Measurements from ENCODE around the gene ZBTB18.

Gene ZBTB18

DNA sequence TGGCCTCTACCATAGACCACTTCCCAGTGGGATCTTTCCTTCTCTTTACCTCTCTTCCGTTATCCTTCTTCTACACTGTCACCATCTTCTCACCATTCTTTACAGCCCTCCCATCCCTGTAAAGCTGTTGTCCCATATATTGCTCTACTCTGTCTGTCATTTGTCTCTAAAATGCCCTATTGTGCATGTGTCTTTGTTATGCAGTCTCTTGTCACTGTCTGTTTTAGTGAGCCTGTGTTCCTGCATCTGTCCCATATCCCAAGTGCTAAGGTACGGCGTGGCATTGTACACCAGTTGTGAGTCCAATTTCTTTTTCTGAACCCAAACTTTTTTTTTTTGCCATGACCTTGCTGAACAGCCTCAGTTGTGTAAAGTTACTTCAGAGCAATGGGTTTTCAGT is 8.8 kb upstream of the ZBTB18 start:
- FAIRE-seq: no peak

DNA sequence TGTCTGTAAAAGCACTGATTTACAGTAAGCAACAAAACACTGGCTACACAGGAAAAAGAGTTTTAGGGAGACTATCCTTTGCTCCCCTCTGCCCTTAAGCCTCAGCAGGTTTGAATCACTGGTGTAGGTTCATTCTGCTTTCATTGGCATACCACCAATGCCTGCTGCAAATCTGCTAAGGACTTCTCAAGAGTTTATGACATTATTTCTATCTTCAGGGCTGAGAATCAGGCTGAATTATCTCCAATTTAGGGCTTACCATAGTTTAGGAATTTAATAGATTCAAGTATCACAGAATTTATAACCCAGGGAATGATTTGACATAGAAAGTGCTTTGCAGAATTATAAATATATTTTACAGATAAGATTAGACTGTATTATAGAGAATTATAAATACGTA is 6.7 kb upstream of the ZBTB18 start:
- FAIRE-seq: no peak

DNA sequence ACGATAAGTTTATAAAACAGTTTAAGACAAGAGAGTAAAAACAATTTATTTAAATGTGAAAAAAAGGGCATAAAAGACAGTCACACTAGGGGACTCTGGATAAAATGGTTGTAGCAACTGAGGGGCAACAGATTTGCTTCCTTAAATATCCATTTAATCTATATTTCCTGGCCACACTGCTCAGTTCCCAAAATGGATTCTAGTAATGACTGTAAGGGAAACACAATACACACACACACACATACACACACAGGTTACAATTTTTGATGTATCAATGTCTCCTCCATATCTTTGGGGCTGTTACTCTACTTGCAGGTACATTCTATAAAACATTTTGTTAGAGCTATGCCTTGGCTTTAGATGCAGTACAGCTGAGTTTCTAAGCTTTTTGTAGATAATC is 4.8 kb upstream of the ZBTB18 start:
- FAIRE-seq: peak; percentile 73

DNA sequence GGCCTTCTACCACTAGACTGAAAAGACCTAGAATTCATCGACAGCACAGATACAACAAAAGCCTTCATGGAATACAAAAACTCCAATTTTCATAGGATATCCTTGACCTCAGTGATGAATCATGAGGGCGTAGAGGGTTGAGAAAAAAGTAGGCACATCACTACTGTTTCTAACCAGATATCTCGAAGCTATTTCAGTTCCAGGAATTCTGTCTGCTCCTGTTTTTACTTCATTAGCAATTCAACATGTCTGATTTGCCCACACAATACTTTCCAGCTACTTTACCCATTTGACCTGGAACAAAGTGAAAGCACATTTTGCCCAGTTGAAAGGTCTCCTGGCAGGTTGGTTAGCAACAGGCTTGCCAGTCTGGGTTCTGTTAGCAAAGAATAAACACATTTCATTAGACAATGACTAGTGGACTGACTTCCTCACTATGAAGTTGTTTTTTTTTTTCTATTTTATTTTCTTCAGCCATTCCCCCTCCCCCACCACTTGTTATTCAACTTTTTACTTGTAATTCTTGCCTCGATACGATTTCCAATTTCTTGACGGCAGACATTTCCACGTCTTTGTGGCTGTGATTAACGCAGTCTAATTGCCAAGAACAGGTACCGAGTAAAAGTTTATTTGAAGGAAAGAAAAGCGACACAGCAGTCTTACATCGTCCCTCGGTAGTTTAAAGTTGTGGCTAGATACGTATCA is 4.0 kb upstream of the ZBTB18 start:
- FAIRE-seq: no peak

DNA sequence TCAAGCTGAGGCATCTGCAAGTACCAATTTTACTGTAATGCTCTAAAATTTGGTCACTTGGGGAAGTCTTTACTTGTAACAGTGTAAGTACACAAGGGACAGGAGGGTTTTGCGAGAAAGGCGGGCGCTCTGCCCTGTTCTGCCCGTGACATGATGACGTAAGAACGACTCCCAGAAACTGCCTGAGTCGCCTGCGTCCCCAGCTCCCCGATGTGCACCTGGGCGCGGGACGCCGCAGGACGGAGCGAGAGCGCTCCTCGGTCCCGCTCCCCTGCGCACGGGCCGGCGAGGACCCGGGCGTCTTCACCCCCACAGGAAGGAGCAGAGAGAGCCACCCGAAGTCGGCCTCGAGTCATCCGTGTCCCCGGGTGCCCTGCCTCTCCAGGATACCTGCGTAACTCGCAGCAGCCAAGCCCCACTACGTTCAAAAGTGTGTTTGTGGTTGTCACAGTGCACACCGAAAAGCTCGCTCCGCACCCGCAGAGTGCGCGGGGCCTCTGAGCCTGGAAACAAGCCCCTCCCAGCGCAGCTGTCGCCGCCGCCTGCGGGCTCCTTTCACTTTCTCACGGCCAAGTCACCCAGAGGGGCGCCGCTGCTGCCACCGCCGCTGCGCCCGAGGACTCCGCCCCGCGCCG is 3.3 kb upstream of the ZBTB18 start:
- no peak for FAIRE-seq

DNA sequence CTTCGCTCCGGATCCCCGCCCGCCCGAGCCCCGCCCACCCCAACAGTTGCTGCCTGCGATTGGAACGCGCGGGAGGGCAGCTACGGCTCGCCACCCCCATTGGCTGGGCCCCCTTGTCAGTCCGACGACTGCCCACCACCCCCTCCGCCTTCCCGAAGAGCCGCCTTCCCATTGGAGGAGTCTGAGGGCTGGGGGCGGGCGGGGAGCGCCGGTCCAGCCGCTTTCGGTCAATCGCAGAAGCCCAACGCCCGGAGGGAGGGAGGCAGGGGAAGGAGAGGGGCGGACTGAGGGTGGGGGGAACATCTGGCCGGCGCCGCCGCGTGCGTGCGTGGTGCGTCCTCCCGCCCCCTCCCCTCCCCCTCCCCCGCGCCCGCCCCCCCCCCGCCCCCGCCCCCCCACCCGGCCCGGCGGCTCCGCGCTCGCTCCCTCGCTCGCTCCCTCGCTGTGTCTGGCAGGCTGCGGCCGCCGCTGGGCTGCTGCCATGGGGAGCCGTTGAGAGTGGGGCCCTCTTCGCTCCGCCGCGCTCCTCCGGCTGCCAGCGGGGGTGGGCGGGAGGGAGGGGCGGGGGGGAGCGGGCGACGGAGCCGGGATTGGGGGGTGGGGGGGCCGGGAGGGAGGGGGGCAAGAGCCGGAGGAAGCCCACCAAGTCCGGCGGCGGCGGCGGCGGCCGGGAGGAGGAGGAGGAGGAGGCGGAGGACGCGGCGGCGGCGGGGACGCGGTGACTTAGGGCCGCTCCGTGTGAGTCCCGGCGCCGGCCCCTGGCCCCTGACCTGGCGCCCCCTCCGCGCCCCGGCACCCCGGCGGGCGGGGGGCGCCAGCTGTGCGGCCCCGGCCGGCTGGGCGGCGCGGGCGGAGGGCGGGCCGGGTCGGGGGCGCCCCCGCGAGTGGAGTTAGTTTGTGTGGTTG is 2.6 kb upstream of the ZBTB18 start:
- FAIRE-seq: no peak

DNA sequence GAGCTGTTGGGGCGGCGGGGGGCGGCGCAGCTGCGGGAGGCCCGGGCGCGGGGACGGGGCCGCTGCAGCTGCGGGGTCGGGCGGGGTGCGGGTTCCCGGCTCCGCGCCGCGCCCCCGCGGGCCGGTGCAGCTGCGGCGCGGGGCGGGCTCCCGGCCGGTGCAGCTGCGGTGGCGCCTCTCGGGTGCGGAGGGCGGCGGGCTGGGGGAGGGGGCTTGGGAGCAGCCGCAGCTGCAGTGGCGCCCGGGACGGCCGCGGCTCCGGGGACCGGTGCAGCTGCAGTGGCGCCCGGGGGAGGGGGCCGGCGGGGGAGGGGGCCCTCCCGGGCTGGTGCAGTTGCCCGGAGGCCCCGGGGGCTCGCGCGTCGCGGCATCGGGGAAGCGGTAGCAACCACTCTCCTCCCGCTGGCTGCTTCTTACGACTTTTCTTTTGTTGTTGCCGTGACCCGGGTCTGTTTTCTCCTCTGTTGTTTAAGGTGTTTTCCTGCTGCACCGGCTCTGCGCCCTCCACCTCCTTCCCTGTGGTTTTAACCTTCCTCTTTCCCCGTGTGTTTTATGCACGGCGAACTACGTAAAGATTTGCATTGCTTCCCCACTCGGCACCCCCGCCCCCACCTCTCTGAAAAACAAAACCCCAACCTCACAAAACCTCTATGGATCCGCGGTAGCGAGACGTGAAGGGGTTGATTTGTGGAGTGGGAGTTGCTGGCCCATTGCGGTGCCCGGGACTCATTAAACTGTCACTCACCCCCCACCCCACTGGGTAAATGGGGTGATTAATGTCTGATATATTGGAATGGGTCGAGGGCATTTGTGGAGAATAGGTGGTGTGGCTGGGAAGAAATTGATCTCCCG is 1.7 kb upstream of the ZBTB18 start:
- no peak for FAIRE-seq

DNA sequence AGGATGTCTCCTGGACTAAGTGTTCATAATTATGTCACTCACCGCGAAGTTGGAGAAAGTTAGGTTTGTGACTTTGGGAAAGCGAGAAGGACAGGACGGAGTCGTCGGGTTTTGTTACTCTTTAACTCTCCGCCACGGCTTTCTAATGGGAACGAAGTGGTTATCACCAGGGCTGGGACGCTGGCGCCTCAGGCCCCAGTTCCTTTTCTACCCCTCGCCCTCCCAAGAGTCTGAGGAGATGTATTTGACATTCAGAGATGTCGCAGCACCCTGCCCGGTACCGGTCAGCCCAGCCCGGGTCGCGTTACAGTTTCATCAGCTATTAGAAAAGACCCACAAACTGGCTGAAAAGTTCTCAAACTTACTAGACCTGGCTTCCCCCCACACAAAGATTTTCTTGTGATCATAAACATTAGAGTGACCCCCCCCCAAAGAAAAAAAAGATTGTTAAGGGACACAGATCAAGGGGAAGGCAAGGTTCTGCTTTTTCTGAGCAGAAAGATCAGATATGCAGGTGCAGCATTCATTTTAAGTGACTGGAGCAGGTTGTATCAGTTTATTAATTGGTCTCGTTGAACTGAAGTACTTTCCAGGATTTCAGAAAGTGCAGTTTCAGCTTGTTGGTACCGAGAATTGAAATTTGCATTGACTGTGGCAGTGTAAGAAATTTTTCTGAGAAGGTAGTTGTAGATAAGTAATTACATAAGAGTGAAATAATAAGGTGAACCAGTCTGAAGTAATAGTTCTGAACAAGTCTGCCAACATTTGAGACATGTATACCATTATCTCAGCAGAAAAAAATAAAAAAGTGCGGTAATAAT is 859 bp upstream of the ZBTB18 start:
- FAIRE-seq: no peak

DNA sequence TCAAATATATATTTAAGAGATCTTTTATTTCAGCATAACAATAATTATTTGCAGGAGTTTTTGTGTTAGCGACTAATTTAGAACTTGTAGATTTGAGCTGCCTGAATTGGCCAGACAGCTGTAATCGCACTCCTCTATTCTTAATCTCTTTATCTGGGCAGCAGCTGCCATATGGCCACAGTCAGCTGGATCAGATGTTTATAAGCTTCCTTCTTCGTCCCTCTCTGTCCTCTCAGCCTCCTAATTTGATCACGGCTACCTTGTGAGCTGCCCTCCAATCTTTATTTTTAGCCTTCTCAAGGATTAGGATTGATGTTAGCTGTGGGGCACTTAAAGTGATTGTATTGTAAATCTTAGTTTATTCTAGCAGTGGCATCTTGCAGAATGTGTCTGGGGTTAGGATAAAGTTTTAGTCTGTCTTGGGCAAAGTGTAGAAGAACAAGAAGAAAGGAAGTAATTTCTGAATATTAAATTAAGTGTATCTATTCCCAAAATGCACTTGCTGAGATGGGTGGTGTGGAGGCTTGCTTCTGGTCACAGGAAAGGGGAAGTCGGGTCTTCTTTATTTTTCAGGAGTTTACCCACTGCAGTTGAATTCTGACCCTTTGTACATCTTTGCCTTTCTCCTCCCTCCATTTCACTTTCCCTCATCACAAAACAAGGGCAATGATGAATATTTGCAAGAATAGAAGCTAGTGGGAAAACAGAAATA is 1.1 kb downstream of the ZBTB18 start:
- FAIRE-seq: no peak

DNA sequence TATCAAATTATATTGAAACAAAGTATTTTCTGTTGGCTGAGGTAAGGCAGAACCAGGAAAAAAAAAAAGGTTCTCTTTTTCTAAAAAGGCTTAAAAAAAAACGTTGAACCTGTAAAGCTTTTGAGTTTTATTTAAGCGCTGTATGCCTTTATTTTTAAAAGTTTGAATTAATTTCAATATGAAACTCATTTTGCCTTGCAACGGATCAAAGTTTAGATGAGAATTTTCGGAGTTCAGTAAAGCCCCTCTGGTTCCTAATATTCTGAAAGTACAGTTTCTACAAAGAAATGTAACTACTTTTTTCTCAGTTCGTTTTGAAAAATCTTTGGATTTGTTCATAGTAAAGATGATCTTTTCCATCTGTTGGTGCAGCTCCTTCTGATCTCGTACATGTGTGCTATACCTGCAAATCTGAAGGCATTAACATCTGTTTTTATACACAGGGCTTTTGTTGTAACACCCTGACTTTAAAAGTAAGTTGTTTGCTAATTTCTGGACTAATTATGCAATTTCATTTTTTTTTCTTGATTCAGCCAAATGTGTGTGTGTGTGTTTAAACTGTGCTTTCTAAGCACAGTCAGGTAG is 1.7 kb downstream of the ZBTB18 start:
- FAIRE-seq: no peak

DNA sequence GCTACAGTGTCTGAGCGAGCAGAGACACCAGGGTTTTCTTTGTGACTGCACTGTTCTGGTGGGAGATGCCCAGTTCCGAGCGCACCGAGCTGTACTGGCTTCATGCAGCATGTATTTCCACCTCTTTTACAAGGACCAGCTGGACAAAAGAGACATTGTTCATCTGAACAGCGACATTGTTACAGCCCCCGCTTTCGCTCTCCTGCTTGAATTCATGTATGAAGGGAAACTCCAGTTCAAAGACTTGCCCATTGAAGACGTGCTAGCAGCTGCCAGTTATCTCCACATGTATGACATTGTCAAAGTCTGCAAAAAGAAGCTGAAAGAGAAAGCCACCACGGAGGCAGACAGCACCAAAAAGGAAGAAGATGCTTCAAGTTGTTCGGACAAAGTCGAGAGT is 2.7 kb downstream of the ZBTB18 start:
- FAIRE-seq: no peak

DNA sequence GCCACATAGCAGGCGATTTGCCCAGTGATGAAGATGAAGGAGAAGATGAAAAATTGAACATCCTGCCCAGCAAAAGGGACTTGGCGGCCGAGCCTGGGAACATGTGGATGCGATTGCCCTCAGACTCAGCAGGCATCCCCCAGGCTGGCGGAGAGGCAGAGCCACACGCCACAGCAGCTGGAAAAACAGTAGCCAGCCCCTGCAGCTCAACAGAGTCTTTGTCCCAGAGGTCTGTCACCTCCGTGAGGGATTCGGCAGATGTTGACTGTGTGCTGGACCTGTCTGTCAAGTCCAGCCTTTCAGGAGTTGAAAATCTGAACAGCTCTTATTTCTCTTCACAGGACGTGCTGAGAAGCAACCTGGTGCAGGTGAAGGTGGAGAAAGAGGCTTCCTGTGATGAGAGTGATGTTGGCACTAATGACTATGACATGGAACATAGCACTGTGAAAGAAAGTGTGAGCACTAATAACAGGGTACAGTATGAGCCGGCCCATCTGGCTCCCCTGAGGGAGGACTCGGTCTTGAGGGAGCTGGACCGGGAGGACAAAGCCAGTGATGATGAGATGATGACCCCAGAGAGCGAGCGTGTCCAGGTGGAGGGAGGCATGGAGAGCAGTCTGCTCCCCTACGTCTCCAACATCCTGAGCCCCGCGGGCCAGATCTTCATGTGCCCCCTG is 3.3 kb downstream of the ZBTB18 start:
- FAIRE-seq: no peak

DNA sequence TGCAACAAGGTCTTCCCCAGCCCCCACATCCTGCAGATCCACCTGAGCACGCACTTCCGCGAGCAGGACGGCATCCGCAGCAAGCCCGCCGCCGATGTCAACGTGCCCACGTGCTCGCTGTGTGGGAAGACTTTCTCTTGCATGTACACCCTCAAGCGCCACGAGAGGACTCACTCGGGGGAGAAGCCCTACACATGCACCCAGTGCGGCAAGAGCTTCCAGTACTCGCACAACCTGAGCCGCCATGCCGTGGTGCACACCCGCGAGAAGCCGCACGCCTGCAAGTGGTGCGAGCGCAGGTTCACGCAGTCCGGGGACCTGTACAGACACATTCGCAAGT is 3.8 kb downstream of the ZBTB18 start:
- FAIRE-seq: no peak

DNA sequence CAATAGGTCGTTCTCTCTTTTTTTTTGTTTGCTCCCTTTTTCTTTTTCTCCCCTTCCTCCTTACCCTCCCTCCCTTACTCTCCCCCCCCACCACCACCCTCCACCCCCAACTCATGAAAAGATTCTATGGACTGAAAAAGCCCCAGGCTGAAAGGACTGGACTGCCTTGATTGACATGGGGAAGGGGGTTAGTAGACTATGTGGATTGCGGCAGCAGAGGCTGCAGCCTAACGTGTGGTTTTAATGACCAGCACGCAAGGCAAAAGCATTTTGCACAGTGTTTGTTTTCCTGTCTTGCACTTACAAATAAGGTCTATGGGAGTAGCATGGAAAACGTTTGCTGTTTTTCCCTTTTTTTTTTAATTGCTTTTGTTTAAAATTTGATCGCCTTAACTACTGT is 5.5 kb downstream of the ZBTB18 start:
- FAIRE-seq: no peak

DNA sequence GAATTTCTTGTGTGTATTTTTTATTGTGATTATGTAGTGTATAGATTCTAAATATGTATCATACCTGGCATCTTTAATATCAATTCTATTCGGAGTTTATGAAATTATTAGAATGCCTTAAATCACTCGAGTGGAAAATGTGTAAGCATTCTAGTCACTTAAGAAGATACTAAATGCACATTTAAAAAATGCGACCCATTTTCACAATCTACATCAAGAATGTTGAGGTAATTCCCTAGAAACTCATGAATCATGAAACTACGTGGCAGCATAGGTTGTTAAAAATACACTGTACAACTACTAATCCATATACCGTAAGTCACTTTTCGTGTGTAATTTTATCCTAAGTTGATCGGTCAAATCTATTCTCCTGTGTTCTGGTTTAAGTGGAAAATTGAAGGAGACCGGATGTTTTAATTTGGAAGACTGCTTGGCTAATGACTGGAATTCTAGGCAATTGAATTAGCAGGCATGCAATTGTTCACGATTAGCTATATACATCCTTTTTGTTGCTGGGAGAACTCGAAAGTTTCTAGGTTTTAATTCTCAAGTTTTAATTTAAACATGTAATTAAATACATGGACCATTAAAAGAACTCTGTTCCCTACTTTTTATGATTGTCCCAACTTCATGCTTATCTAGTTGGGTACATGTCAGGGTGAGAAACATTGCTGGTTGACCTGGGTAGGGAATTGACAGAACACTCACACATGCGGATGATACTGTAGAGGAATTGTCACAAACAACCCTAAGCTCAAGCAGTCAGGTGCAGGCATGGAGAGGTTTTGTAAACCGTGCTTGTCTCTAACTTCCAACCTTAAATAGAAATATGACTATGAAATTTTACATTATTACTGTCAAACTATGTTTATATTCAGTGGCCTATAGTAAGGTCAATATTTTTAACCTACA is 6.6 kb downstream of the ZBTB18 start:
- FAIRE-seq: no peak

DNA sequence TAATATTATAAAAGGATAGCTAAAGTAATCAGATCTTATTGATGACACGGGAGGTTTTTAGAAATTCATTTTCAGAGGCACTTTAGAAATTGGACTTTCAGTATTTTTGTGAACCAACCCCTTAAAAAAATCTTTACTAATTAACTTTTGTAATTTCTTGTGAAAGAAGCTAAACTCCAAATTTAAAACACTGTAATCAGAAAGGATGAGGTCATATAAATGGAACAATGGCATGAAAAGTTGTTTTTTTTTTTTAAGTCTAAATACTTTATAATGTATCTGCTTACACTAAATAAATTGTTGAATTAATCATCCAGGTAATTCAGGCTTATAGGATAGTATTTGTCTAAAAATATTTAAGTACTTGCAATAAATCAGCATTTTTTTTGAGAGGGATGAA is 9.0 kb downstream of the ZBTB18 start:
- no peak for FAIRE-seq

DNA sequence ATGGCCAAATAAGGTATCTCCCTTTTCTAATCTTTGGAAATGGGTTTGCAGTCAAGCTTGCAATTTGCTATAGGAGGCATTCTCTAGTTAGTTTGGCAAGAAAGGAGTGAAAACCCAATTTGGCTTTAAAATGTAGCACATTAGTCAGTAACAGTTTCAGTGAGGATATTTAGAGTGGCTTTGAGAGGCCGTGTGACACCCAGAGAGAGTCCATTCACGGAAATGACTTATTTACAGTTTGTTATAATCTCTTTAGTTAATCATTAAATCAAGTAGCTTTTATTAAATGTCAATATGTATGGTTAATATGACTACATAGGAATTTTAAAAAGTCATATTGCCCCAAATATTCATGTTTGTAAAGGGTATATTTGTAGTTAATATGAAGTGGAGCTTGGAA is 9.6 kb downstream of the ZBTB18 start:
- FAIRE-seq: no peak

DNA sequence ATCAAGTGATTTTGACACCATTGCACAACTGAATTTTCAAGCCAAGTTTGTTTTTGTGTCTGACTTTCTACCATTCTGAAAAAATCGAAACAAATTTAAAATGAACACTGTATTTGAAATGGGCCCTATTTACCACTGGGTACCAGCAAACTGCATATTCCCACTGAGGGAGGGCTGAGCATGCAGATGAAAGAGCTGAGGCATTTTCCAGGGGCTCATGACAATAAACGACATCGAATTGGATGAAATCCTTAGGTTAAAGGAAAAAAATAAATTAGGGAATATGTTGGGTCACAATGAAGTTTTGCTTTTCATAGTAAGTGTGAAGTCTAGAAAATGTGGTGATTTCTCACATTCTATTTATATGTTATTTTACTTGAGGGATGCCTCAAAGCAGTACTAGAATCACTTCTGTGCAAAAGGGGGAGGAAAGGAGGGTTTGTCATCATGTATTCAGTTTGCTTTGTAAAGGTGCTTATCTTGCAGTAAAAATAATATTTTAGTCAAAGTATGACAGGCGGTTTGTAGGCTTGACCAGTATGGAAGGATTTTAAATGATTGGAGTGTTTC is 11.2 kb downstream of the ZBTB18 start:
- no peak for FAIRE-seq

DNA sequence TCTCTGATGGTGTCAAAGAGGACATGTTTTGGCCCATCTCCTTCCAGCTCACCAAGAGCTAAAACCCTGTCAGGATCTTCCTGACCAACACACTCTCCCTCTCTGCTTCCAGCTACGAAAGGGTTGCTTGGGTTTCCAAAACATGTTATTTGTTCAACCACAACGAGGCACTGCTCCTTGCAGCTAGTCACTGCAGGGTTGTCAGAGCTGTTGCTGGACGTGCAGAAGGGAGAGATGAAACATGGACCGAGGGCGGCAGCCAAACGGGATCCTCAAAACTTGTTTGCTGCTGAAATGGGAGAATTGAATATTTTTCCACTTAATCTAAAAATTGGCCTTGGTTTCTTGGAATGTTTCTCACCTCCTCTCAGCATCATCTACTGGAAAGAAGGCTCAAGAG is 12.4 kb downstream of the ZBTB18 start:
- FAIRE-seq: no peak
